DMS114 treated with DMSO at 0.1 percent for 48 hours (cell line): Measurements from ENCODE around the gene CYP11A1.

ENCODE experiments used
- DNase-seq: peaks from one replicate; lab custom pipeline; 2025; ENCODE audit not compliant: unreplicated experiment; lab: John Stamatoyannopoulos, UW

CYP11A1 gene

DNA sequence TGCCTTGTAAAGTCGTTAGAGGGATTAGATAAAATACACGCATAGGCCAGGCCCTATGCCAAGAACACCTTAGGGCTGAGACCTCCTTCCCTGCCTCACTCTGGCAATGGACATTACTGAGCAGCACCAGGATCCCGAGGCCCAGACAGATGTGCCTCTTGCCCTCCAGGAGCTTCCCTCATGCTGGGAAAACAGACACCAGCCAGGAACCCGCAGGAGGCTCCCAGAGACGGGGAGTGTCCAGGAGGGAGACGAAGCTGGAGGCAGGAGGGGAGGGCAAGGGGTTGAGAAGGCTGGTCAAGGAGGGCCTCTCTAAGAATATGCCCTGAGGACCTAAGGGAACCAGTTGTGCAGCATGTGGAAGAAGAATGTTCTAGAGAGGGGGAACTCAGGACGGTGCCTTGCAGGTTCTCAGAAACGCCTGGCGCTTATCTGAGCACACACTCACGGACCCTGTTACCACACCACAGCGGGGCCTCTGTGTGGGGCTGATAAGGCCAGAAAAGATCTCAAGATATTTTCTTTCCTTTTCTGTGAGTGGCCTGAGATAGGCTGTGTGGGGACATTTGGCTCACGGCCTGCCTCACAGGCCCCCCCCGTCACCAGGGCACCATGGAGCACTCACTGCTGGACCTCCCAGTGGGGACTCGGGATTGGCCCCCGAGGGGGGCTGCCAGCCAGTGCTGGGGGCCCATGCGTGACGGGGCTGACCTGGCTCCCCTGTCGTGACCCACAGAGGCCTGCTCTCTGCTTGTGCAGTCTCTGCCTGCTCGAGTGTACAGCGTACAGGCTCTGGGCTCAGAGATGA, 22.0 kb upstream of the CYP11A1 start:
- DNase-seq, result no peak

DNA sequence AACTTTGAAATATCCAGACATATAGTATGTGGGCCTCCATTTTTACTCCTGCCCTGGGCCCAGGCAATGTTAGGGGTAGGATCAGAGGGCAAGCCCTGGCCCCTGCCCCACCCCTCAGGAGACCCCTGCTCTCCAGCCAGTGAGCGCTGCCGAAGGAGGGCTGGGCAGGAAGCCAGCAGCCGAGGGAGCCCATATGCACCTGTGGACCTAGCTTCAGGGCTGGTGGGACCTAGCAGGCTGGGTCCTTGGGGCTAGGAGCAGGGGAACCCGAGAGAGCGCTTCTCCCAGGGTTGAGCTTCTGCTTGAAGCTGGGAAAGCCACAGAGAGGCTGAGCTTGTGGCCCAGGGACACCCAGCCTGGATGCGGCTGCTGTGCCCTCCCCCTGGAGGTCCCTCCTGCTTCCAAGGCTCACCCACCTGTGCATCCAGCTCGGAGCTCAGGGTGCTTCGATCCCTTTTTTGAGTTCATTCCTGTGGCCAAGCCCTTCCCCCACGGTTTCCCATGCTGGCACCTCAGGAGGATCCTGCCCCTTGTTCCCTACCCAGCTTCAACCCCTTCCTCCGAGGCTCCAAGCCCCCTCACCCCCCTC, 21.0 kb upstream of the CYP11A1 start:
- no peak for DNase-seq

DNA sequence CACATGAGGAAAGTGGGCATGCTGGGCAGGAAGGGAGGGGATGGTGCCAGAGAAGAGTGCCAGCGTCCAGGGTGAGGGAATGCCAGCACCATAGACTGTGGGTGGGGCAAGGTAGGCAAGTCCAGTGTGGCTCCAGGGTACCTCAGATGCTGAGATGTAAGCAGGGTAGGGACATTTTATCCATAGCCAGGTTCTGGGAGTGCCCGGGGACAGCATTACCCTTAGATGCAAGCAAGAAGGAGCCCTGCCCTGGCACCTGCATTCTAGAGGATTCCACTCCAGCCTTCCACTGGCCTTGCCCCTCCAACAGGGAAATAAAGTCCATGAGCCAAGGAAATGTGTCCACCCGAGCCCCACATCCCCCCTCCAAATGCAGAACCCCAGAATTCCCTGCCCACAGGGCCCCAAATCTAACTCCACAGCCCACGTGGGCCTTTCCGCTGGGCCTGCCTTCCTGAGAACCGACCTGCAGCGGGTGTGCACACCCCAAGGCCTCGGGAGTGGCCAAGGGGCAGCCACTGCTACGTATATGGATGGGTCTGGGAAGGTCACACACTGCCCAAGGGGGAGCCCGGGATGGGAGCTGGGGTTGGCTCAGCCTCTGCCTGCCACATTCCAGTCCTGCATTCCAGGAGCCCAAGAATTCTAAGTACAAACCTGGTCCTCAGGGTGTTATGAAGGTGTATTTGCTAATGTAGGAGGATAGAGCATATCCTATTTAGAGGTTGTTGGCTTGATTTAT, 20.3 kb upstream of the CYP11A1 start:
- no peak for DNase-seq

DNA sequence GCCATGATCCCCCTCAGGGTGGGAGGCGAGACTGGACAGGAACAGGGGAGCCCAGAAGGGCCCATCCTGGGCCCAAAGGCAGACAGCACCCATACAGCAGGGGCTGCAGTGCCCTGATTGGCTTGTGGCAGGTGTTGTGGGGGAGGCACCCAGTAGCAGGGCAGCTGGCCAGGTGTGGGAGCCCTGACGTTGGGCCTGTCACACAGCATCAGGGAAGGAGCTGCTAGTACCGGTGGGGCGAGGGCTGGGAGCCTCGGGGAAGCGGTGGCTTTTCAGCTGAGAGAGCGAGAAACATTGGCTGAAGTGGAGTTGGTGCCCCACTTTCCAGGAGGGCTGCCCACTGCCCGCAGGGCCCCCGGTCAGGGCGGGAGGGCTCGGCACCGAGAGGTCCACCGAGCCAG, 19.7 kb upstream of the CYP11A1 start:
- DNase-seq, result no peak

DNA sequence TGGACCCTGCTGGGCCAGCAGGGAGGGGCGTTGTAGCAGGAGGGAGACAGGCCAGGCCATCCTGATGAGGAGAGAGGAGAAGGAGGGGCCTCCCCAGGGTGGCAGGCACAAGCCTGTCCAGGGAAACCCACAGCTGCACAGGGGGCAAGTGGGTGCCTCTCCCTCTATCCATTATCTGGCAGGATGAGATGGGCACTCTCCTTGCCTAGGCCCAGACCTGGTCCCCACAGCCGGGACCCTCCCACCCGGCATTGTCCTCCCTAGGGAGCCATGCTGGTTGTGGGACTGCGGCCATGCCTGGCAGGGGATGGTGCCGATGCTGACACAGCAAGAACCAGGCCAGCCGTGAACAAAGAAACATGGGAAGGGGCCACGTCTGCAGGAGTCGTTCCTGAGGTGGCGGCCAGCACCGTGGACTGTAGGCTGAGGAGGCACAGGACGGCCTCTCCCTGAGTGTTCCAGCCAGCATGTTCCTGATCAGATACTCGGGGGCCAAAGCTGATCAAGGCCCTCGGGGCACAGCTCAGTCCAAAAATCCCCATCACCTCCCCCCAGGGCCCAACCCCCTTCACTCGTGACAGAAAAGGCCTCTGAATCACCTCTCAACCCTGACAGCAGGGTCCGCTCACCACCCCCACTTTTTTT, 19.2 kb upstream of the CYP11A1 start:
- no peak for DNase-seq

DNA sequence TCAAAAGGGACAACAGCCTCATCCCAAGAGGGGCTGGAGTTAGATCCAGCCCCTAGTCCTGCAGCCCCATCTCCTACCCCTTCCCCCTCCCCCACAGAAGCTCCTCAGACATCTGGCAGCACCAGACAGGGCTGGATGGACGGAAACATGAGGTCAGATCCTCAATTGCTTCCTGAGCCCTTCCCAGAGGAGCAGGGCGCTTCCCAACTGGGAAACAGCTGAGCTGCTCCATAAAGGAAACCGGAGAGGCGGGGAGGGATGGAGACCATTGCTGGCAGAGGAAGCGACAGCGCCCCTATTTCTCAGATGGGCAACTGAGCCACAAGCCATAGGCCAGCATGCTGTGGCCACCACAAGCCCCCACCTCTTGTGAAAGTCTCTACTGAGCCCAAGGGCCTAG, 18.3 kb upstream of the CYP11A1 start:
- no peak for DNase-seq

DNA sequence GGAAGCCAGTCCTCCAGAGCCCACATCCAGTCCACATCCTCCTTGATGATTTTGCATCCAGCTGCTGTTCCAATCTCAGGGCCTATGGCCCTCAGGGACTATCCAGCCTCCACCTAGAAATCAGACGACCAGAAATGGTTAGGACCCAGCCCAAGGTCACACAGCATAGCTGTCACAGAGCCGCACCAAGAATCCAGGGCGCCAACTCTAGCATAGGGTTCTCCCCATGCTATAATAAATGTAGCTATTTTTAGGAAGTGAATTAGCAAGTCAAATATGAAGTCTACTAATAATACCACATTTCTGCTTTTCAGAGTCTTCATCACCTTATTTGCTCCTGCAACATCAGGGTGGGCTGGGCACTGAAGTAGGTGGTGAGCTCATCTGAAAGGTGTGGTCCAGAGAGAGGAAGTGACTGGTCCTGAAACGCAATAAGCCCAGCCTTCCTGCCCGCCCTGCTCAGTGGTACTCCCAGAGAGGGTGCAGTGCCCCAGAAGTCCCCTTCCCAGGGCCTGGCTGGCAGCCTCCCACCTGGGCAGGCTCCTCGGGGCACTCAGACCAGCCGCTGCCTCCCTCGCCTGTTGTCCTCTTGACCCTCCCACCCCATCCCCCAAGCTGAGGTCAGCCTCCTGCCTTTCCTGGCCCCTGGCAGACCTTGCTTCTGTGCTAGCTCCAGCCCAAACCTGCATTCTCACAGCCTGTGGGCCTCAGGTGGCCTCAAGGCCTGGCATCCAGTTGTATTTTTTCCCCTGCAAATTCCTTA, 17.6 kb upstream of the CYP11A1 start:
- DNase-seq, result no peak

DNA sequence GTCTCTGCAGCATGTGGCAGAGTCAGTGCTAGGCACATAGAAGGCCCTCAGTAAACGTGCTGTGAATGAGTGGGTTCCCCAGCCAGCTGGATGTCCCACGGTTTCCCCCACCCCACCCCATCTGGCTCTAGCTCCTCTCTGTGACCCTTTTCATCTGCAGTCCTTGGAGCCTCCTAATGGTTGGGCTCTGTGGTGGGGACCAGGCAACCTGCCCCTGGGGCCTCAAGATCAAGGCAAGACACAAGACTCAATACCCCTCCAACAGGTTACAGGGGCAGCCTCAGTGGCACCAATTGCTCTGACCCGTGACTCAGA, 17.1 kb upstream of the CYP11A1 start:
- DNase-seq, result no peak

DNA sequence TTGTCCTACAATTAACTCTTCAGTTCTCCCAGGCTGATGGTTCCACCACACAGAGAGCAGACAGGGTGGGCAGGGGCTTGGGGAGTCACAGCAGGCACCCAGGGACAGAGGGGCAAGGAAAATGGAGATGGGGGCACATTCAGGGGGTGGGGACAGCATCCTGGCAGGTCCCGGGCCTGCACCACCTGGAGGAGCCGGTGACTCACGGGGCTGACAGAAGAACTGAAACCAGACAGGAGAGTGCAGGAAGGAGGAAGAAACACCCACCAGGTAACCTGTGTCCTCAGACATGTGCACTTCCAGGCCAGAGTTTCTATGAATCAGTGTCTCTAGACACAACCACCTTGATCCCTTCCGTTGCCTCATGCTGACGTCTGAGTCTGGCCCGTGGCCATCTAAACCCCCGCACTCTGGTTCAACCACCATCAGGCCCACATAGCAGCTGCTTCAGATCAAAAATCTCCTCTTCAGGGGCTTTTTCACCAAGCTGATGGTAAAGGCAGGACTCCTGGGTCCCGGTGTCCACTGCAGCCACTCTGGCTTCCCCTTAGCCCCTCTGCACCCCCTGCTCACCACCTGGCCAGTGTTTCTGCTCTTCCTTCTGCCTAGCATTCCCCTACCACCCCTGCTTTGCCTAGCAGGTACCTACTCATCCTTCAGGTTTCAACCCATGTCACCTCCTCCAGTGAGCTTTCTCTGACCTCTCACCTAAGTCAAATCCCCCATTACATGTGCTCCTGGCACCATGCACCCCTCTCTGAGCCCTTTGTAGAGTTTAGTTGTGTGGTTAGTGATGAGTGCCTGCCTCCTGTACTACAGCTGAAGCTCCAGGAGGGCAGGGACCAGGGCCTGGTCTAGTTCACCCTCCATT, 16.5 kb upstream of the CYP11A1 start:
- DNase-seq, result no peak

DNA sequence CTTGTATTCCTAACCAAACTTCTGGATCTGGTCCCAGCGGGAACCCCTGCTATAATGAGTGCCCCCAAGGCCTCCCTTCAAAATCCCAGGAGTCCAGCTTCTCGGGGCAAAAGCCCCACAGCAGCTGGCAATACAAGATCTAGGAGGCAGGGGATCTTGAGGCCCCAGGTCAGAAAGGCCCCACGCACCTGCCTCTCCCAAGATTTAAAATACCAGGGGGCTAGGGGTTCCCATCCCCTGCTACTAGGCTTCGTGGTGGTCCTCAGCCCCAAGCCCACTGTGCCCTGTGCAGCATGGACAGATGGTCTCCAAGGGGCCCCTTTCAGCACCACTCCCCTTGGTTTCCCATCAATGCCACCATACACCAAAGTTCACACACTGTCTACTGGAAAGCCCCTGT, 15.8 kb upstream of the CYP11A1 start:
- DNase-seq, result no peak

DNA sequence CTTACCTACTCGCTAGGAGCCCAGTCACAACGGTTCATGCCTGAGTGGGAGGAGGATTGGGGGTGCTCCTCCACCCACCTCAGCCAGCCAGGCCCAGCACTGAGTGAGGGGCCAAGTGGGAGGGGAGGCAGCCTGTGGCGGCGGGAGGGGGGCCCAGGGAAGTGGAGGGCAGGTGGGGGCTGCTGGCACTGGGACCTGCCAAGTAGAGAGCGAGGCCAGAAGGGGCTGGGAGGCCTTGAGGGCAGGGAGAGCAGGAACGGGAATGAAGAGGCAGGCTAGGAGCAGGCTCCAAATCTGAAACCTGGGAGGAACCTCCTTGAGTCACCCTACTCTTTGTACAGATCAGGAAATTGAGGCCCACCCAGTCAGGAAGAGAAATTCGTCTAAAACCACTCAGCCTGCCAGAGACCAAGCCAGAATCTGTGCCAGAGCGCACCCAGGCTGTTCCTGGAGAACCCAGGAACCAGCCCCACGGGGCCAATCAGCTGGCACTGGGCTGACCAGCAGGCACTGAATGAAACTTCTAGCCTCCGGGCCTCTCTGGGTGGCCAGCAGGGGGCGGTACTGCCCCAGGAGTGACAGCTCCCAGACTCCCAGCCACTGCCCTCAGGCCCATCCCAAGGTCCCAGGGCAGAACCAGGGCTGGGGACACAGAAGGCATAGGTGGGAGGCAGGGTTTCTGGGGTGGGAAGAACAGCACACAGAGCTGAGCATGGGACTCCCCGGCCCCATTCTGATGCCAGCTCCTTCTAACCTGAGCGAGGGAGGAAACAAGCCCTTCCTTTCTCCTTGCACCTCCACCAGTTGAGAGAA, 14.8 kb upstream of the CYP11A1 start:
- DNase-seq, result peak; percentile 61

DNA sequence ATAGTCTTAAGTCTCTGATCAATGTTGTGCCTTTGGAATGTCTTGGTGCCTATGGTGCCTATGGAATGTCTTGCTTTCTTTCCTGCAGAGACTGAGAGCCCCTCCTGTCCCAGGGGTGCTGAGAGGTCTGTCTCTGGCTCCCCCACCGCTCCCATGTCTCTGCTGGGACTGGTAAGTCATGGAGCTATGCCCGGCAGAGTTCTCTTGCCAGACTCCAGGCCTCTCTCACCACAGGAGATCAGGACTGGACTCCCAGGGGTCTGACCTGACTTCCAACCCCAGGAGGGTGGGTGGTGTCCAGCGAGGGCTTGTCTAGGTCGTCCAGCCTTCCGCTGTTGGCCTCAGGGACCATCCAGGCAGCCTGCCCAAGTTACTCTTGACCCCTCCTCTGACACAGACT, 14.0 kb upstream of the CYP11A1 start:
- DNase-seq, result no peak

DNA sequence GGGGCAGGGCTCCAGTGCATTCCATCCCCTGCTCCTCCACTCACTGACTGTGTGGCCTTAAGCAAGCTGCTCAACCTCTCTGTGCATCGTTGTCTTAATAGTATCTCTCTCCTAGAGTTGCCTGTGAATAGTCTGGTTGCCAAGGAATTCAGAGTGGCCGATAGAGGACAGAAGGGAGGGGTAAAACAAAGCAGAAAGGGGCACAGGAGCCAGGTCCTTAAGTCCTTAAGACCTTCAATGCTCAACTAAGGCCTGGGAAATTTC, 13.7 kb upstream of the CYP11A1 start:
- no peak for DNase-seq

DNA sequence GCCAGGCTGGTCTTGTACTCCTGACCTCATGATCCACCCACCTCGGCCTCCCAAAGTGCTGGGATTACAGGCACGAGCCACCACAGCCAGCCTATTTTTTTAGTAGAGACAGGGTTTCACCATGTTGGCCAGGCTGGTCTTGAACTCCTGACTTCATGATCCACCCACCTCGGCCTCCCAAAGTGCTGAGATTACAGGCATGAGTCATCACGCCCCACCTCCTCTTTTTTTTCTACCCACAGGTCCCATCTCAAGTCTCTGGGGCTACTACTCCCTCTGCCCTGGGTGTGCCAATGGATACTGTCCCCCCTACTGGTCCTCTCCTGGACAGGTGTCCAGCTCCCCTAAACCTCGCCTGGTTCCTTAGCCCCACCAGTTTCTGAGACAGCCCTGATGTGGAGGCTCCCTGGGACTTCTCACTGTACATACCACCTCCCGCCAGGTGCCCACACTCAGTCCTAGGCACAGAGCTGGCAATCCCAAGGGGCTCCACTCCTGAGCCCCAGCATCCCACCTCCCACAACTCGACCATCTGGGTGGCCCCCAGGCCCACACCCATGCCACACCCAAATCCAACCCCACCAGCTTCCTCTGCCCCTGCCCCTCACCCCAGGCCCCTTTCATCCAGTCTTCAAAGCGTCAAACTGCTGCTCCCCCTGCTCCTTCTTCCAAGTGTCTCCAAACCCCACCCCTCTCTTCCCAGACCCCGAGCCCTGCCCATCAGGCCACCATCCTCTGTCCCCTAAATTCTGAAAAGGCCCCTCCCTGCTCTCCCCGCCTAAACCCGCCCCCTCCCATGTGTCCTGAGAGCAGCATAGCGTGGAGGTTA, 13.1 kb upstream of the CYP11A1 start:
- no peak for DNase-seq

DNA sequence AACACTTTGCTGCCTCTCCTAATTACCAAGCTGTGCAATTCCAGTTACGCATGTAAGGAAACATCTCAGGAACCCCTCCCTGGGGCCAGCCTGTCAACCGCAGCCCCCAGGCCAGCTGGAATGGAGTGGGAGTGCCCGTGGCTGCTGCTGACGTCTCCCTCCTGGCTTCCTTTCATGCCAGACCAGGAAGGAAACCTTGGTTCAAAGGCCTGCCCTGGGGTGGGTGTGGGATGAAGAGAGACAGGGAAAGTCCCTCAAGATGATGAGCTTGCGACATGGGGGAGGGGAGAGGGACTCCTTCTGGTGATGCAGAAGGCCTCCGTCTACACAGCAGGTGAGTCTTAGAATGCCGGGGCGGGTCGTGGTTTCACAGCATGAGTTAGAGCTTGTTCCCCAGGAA, 11.4 kb upstream of the CYP11A1 start:
- DNase-seq, result no peak

DNA sequence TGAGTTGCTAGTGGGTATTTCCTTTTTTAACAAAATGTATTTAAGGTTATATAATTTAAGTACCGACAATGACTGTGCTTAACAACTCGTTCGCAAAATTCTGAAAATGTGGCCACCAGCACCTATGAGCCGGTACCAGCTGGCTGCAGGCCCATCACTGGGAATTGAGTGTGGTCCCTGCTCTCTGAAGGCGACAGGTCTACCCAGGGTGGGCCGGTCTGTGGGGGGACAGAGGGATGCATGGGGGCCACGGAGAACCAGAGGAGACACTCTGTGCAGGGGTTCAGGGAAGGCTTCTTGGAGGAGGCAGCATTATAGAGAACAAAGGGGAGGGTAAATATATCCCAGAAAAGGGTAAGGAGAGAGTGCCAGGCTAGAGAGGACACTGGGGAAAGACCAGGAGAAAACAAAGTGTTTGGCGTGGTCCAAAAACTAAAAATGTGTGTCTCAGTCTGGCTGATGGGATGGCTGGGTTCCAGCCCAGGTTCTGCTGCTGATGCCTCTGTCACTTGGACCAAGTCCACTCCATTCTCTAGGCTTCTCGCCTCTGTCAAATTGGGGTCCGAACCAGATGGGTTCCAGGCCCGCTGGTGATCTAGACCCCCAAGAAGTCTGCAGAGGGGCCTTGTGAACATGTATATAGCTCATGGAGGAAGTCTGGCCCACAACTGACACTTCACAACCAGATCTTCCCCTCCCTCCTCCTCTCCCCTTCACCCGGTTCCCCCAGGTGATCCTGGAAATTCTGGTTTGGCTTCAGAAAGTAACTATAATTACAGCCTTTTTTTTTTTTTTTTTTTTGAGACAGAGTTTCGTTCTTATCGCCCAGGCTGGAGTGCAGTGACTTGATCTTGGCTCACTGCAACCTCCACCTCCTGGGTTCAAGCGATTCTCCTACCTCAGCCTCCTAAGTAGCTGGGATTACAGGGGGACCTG, 10.7 kb upstream of the CYP11A1 start:
- no peak for DNase-seq

DNA sequence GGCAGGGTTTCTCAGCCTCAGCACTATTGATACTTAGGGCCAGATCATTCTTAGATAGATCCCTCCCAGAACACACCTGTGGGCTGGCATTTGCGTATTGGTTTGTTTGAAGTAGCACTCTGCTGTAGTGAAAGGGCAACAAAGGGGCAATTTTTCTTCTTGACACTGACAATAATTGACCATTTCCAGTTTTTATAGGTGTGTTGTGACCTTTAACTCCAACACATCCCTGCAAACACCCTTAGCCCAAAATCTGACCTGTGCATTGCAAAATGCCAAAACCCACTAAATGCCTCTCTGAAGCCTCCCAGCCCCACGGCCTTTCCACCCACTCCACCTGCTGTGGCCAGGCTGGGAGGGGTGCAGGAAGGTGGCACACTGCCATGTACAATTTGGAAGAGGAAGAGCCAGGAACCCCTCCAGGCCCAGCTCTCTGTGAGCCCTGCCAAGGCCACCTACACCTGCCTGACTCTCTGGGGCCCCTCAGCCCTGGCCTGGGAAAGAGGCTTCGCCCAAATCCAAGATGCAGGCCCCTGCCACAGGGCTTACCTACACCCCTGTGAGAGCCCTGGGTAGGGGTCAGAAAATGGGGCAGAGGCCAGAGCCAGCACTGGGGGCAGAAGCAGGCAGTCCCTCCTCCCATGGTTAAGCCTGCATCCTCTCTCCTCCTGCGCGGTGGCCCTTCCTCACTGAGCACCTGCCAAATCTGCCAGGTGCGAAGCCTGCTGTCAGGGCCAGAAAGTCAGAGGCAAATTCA, 9.6 kb upstream of the CYP11A1 start:
- no peak for DNase-seq
